ENCODE measurements around the gene TNS2.

TNS2 gene

DNA sequence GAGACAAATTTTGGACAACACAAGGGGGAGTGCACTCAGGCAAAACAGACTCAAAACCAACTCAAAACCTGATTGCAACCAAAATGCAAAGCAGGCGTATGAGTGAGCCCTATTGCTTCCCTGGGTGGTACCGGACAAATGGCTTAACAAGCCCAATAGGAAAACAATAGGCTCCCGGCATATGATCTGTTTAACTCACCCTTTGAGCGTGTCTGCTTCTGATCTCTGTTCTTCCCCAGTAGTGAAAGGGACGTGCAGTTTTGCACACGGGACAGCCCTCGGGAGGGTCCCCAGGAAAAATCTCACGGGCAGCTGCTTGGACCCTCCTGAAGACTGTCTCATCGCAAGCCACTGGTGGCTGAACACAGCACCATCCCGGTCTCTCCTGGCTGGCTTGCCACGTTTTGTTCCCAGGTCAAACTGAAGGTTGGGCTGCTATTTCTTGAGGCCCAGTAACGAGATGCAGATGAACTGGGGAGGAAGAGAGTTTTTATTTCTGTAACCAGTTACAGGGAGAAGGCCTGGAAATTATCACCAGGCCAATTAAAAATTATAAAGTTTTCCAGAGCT is 63.4 kb downstream of the TNS2 start:
- no peak overlapping the region for H3K4me3 ChIP-seq (ENCODE audit: low read depth, low read length)
- DNase-seq (ENCODE audit: low read depth) = no peak
- no peak for TF ChIP-seq CTCF (IDR thresholded peaks at IDR 0.05; ENCODE audit: control insufficient read depth, extremely low read depth, insufficient read depth)

- DNase-seq (ENCODE audit: low read depth) = no peak
- TF ChIP-seq CTCF (IDR thresholded peaks at IDR 0.05; ENCODE audit: control insufficient read depth, extremely low read depth, insufficient read depth) = no peak
- no peak overlapping the region for H3K4me3 ChIP-seq (ENCODE audit: low read depth, low read length)
These were observed 64.1 kb downstream of the TNS2 start for GRCh38 chr12:53113951-53114350.
